Panc1 (cell line): ENCODE results near the gene CYP2A6. TPM values are rescaled to one million over a fixed set of nuclear protein-coding genes. Genes with fewer than 3 reads are reported as not detected.
A peak's percentile ranks its signal among the peaks of the same experiment; 100 is the strongest.

Source experiments
- ATAC-seq: fragments of 200-7000 bp; cut with Tn5 transposase; 2 replicates; pipeline ENCODE4 v1.9.1; 2020; ENCODE audit warnings: mild to moderate bottlenecking, moderate library complexity
- BruUV-seq: library from RNA; stranded (reverse); fragments of 400-500 nt; replicated peaks from 2 replicates; lab custom pipeline; 2021; lab: Mats Ljungman, UMichigan
- CTCF ChIA-PET: fragments of 300-600 bp; sonication (Branson Sonifier 250); formaldehyde crosslinking; loops from one replicate; lab custom pipeline; 2022; ENCODE audit warnings: antibody characterized with exemption; lab: Charles Lee
- POLR2A ChIA-PET: fragments of 300-600 bp; sonication (Branson Sonifier 250); formaldehyde crosslinking; loops from one replicate; lab custom pipeline; 2022; ENCODE audit warnings: antibody characterized with exemption; lab: Charles Lee
- DNase-seq: peaks from one replicate; pipeline ENCODE4 v3.0.0-alpha.2; 2010; ENCODE audit warnings: low read depth, low spot score
- H3K27ac ChIP-seq: 2 replicates; pipeline ENCODE4 v1.5.1; 2011; ENCODE audit warnings: mild to moderate bottlenecking, low read length, inconsistent platforms
- H3K27me3 ChIP-seq: fragments of 200-500 bp; sonication (Bioruptor generic); 2 replicates; pipeline ENCODE4 v1.6.0; 2014; ENCODE audit warnings: low read length, inconsistent platforms; ENCODE audit not compliant: control insufficient read depth, insufficient read depth
- H3K36me3 ChIP-seq: fragments of 200-500 bp; sonication (Bioruptor generic); 2 replicates; pipeline ENCODE4 v1.5.1; 2014; ENCODE audit warnings: inconsistent platforms, mild to moderate bottlenecking, low read length, moderate library complexity; ENCODE audit not compliant: control insufficient read depth, insufficient read depth
- H3K4me1 ChIP-seq: 2 replicates; pipeline ENCODE4 v1.5.1; 2011; ENCODE audit warnings: inconsistent platforms, mild to moderate bottlenecking, low read length, moderate library complexity; ENCODE audit not compliant: control insufficient read depth, insufficient read depth
- H3K4me3 ChIP-seq, 2 experiments: 2 replicates each; pipeline ENCODE4 v1.5.1; 2011 to 2012; ENCODE audit warnings: low read depth in 2 of 2, low read length in 2 of 2, mild to moderate bottlenecking in 2 of 2, inconsistent platforms in 1 of 2, moderate library complexity in 1 of 2
- H3K9me3 ChIP-seq: fragments of 200-500 bp; sonication (Bioruptor generic); 2 replicates; pipeline ENCODE4 v1.5.1; 2014; ENCODE audit warnings: low read depth, mild to moderate bottlenecking, inconsistent platforms, low read length, moderate library complexity; ENCODE audit not compliant: control insufficient read depth, insufficient read depth
- CTCF ChIP-seq: fragments of 450-650 bp; IDR thresholded peaks from 2 replicates; pipeline ENCODE4 v1.5.1; 2017; ENCODE audit warnings: mild to moderate bottlenecking
- SIN3A ChIP-seq: IDR thresholded peaks from 2 replicates; pipeline ENCODE4 v1.6.1; 2012; ENCODE audit warnings: low read depth, mild to moderate bottlenecking, low read length, moderate library complexity, borderline replicate concordance; ENCODE audit not compliant: insufficient read depth
- TCF7L2 ChIP-seq: IDR thresholded peaks from 2 replicates; pipeline ENCODE4 v1.6.1; 2011; ENCODE audit warnings: mild to moderate bottlenecking, low read depth, low read length, inconsistent platforms
- in situ Hi-C: cut with HindIII; loops from 2 replicates; pipeline ENCODE4 v1.10.0; 2016; ENCODE audit warnings: low sequenced_read_pairs, low pct_unique_long_range_greater_than_20kb
- intact Hi-C: fragments of 100-400 bp; cut with micrococcal nuclease; formaldehyde crosslinking; loops from one replicate; pipeline ENCODE4 v1.10.0; 2022; ENCODE audit not compliant: unreplicated experiment
- total RNA-seq: library from RNA; stranded (reverse); gene quantifications from one replicate; pipeline ENCODE4 v1.2.1, GENCODE V29; 2021; ENCODE audit not compliant: unreplicated experiment

Gene CYP2A6
- total RNA-seq, 1 experiment from 2014 or later: 0.41 TPM

- intact Hi-C loops (no loop called here), in situ Hi-C loops (no loop called here)
- H3K36me3 ChIP-seq: peaks cover 2% of the 10 kb centered on the region; the same call in 1 of the 2 replicates
- H3K27ac ChIP-seq: peak overlapping the region; percentile 81
- no peak for TF ChIP-seq SIN3A
- TF ChIP-seq CTCF: peak; percentile 65
- peak overlapping the region; percentile 53 to 72 for H3K4me3 ChIP-seq
- no peaks in the 10 kb centered on the region for H3K27me3 ChIP-seq
- H3K4me1 ChIP-seq: peaks cover 23% of the 10 kb centered on the region
- ATAC-seq: peak; percentile 64
- no peaks in the 10 kb centered on the region for H3K9me3 ChIP-seq
- no peak for DNase-seq
- CTCF ChIA-PET: interaction anchor here (0.6 to 0.7 kb wide), 2 partner anchors 11 to 20 kb away, joined by 3 to 6 read pairs; no protein-coding TSS in a partner anchor
- POLR2A ChIA-PET: no interaction called here
- no TSS peak for BruUV-seq
Observed at GRCh38 chr19:40797963-40798682, 52.1 kb downstream of the CYP2A6 start.

GRCh38 chr19:40797166-40797962 is 52.9 kb downstream of the CYP2A6 start:
- Histone ChIP-seq H3K27ac (peak overlapping the region; percentile 81), H3K27me3 (no peaks in the 10 kb centered on the region), H3K9me3 (no peaks in the 10 kb centered on the region), H3K36me3 (peaks cover 2% of the 10 kb centered on the region; the same call in 1 of the 2 replicates), H3K4me3 (peak overlapping the region in 1 of 2 experiments; percentile 72; a peak in 2 of 4 replicates), H3K4me1 (peaks cover 16% of the 10 kb centered on the region)
- ChIA-PET POLR2A (interaction anchor here (0.6 kb wide), 1 partner anchor 66 kb away, joined by 10 read pairs; no protein-coding TSS in a partner anchor), CTCF (interaction anchor here (0.6 kb wide), 2 partner anchors 10 to 467 kb away, joined by 3 to 6 read pairs; no protein-coding TSS in a partner anchor)
- TF ChIP-seq TCF7L2: no peak
- BruUV-seq: no TSS peak
- ATAC-seq (no peak), DNase-seq (no peak)
- in situ Hi-C loops (no loop called here), intact Hi-C loops (no loop called here)

Other genes with a start within 250 kb of the CYP2A6 start
- gene LTBP4, start 249.1 kb downstream of the CYP2A6 start, total RNA-seq: 75.4 TPM
- gene NUMBL, start 159.8 kb downstream of the CYP2A6 start, total RNA-seq: 27.6 TPM
- 15.6 TPM for gene COQ8B, start 133.6 kb downstream of the CYP2A6 start, total RNA-seq
- 7.2 TPM for gene ITPKC, start 133.3 kb downstream of the CYP2A6 start, total RNA-seq
- 5.5 TPM for gene ACTMAP, start 100.0 kb downstream of the CYP2A6 start, total RNA-seq
- 104 TPM for gene SNRPA, start 99.2 kb downstream of the CYP2A6 start, total RNA-seq
- gene MIA, start 74.9 kb downstream of the CYP2A6 start, total RNA-seq: 2.2 TPM
- 24.8 TPM for gene RAB4B, start 72.2 kb downstream of the CYP2A6 start, total RNA-seq
- gene EGLN2, start 51.3 kb downstream of the CYP2A6 start, total RNA-seq: 115 TPM
- gene CYP2A7, start 31.8 kb upstream of the CYP2A6 start, total RNA-seq: not detected
- 0.26 TPM for gene CYP2B6, start 140.8 kb upstream of the CYP2A6 start, total RNA-seq
- gene CYP2A13, start 238.0 kb upstream of the CYP2A6 start, total RNA-seq: not detected